ENCODE data around the gene TOMM40. TPM values are rescaled to one million over a fixed set of nuclear protein-coding genes. Genes with fewer than 3 reads are reported as not detected.
"Not testable (repeated sequence)": the region's sequence is repeated elsewhere in the genome, so short reads cannot be mapped to it uniquely, and the experiment has no call there.

The TOMM40 gene
- total RNA-seq, 2 donors from 2014 or later, result 19.7 to 34.3 TPM

- DNase-seq (no peak), ATAC-seq (no peak)
- H3K4me1 ChIP-seq, result peaks cover 41% of the 10 kb centered on the region
- H3K36me3 ChIP-seq (replicated peaks in 1 of 2; ENCODE audit: insufficient read depth in 1 of 2, low read depth in 2 of 2), result no peaks in the 10 kb centered on the region
- peak overlapping the region in 1 of 4 donors; percentile 100 for H3K27ac ChIP-seq
- TF ChIP-seq CTCF (IDR thresholded peaks at IDR 0.05) (no peak), POLR2A (IDR thresholded peaks at IDR 0.05) (no peak)
- H3K27me3 ChIP-seq, result no peaks in the 10 kb centered on the region
- no peak overlapping the region for H3K4me3 ChIP-seq
- no peaks in the 10 kb centered on the region for H3K9me3 ChIP-seq
- intact Hi-C loops (cut with DNase I), result no loop called here
- 60 to 90% methylated on average over 2 of the region's 2 CpGs for WGBS, 2 donors
These were observed 39.6 kb upstream of the TOMM40 start for GRCh38 chr19:44851427-44851826.

- Histone ChIP-seq H3K27me3 (no peaks in the 10 kb centered on the region), H3K27ac (peak overlapping the region in 3 of 4 donors; percentile 58 to 74 (median 72)), H3K4me3 (no peak overlapping the region), H3K4me1 (peaks cover 46% of the 10 kb centered on the region), H3K36me3 (replicated peaks in 1 of 2; ENCODE audit: insufficient read depth in 1 of 2, low read depth in 2 of 2) (no peaks in the 10 kb centered on the region), H3K9me3 (no peaks in the 10 kb centered on the region)
- no peak for DNase-seq
- ATAC-seq, result no peak
- no peak for TF ChIP-seq CTCF (IDR thresholded peaks at IDR 0.05)
- TF ChIP-seq POLR2A (IDR thresholded peaks at IDR 0.05), result no peak
- 82 to 90% methylated on average over 1 of the region's 1 CpG for WGBS, 2 donors
- intact Hi-C loops (cut with DNase I), result no loop called here
These were observed 35.4 kb upstream of the TOMM40 start for GRCh38 chr19:44855606-44856005.

- ATAC-seq (peak; percentile 72), DNase-seq (peak; percentile 48 to 70 (median 55))
- Histone ChIP-seq H3K27ac (peak overlapping the region; percentile 30 to 74 (median 65)), H3K27me3 (no peaks in the 10 kb centered on the region), H3K36me3 (replicated peaks in 1 of 2; ENCODE audit: insufficient read depth in 1 of 2, low read depth in 2 of 2) (no peaks in the 10 kb centered on the region), H3K9me3 (no peaks in the 10 kb centered on the region), H3K4me1 (peaks cover 44% of the 10 kb centered on the region), H3K4me3 (no peak overlapping the region)
- intact Hi-C loops (cut with DNase I), result no loop called here
- 32 to 40% methylated on average over 8 to 10 of the region's 10 CpGs for WGBS, 2 donors
- TF ChIP-seq CTCF (IDR thresholded peaks at IDR 0.05) (no peak), POLR2A (IDR thresholded peaks at IDR 0.05) (no peak)
These were observed 34.5 kb upstream of the TOMM40 start for GRCh38 chr19:44856421-44857083.

GRCh38 chr19:44857837-44858236 is 33.2 kb upstream of the TOMM40 start:
- Histone ChIP-seq H3K4me3 (no peak overlapping the region), H3K36me3 (replicated peaks in 1 of 2; ENCODE audit: insufficient read depth in 1 of 2, low read depth in 2 of 2) (no peaks in the 10 kb centered on the region), H3K4me1 (peaks cover 44% of the 10 kb centered on the region), H3K27ac (peak overlapping the region in 3 of 4 donors; percentile 27 to 72 (median 58)), H3K27me3 (no peaks in the 10 kb centered on the region), H3K9me3 (no peaks in the 10 kb centered on the region)
- WGBS, 2 donors, result 45 to 53% methylated on average over 4 of the region's 4 CpGs
- DNase-seq (peak in 3 of 4 donors; percentile 45 to 64 (median 48)), ATAC-seq (peak; percentile 77)
- no peak for TF ChIP-seq POLR2A (IDR thresholded peaks at IDR 0.05)
- TF ChIP-seq CTCF (IDR thresholded peaks at IDR 0.05), result no peak
- intact Hi-C loops (cut with DNase I), result no loop called here

- DNase-seq; H3K36me3 ChIP-seq (replicated peaks in 1 of 2; ENCODE audit: insufficient read depth in 1 of 2, low read depth in 2 of 2); H3K4me3 ChIP-seq; ATAC-seq; intact Hi-C loops (cut with DNase I); H3K27ac ChIP-seq; H3K9me3 ChIP-seq; H3K27me3 ChIP-seq: not testable (repeated sequence)
- peaks cover 32% of the 10 kb centered on the region for H3K4me1 ChIP-seq
- WGBS, 2 donors, result 68 to 77% methylated on average over 3 of the region's 3 CpGs
These were observed 29.5 kb upstream of the TOMM40 start for GRCh38 chr19:44861576-44861975.

Data from body of pancreas (tissue), 4 donors.